Stimulated activated naive CD4-positive, alpha-beta T cell (primary cell): Measurements from ENCODE around the gene MPO.

ENCODE experiments used
- DNase-seq, 6 experiments: peaks; one replicate each; lab custom pipeline; 2025; lab: John Stamatoyannopoulos, UW

The MPO gene

DNA sequence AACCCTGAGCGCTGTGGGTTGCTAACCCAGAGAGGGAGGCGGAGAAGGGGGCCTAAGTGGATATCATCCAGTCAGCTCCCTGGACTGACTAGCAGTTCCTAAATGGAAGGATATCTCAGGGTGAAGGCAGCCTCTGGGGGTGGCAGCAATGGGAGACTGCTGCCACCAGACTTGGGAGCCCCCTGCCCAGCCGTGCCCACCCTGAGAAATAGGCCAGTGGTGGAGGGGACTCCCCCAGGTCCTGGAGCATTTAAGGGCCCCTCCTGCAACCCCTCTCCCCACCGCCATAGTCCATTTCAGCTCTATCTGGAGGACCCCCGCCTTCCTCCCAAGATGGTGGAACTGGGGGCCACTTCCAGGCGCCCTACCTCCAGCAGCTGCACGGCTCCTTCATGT lies 39.4 kb upstream of the MPO start:
- no peak for DNase-seq

DNA sequence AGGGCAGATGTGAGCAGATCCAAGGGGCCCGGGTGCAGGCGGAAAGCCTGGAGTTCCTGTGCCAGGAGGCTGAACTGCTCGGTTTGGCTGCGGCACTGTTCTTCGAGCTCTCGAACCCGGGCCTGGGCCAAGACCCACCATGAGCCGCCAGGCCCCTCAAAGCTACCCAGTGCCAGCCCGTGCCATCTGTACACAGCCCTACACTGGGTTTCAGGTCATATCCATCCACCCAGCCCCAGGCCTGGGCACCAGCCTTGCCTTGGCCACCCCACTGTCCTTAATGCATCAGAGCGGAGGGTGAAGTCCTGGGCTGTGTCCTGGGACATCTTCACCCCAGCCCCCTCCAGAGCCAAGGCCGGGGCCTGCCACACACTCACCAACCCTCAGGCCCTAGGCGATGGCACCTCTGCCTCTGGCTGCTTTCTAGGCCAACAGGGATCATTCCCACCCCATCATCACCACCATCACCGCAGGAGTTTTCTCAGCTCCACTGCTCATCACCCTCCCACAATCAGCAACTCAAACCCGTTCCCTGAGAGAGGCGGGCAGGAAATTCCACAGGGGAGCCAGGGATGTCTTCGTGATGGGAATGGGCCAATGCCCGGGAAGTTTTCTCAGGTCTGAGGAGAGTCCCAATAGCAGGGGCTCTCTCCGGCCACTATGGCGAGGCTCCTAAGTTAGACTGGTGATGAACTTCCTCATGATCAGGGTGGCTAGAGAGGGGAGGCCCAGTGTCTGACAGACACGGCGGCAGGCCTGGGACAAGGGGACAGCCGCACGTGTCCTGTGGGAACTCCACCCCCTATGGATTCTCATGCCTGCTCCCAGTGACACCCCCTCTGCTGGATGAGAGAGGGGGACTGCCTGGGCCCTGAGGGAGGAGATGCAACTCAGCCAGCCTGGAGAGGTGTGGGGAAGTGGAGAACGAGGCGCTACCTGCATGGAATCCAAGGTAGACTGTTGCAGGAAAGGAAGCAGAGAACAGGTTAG lies 38.7 kb upstream of the MPO start:
- no peak for DNase-seq

- no peak for DNase-seq
Observed at GRCh38 chr17:58318627-58319172, 38.0 kb upstream of the MPO start.

- DNase-seq: no peak
Observed at GRCh38 chr17:58318065-58318481, 37.3 kb upstream of the MPO start.

DNA sequence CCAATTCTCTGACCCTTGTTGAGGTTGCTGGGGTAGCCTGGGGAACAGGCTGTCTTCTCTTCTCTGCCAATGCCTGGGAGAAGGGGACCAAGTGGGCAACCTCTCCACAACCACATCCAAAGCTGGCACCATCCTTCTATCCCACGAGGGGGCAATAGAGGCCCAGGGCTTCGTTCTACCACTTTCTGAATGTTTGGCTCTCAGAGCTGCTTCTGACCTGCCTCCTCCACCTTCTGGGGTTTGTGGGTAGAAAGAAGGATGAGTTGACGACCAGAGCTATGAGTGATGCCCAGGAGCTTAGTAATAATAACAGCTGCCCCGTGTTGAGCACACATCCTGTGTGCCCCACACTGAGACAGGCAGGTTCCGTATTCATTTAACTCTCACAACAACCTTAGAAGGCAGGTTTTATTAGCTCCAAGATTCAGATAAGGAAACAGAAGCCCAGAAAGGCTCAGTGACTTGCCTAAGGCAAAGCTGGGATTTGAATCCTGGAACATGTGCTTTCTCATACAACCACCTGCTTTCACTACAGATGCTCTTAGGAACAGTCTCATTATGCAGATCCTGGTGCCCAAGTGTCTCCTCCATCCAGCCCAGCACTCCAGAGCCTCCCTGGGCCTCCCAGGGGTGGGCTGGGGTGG lies 36.8 kb upstream of the MPO start:
- peak; percentile 55 to 78 (median 61) for DNase-seq

DNA sequence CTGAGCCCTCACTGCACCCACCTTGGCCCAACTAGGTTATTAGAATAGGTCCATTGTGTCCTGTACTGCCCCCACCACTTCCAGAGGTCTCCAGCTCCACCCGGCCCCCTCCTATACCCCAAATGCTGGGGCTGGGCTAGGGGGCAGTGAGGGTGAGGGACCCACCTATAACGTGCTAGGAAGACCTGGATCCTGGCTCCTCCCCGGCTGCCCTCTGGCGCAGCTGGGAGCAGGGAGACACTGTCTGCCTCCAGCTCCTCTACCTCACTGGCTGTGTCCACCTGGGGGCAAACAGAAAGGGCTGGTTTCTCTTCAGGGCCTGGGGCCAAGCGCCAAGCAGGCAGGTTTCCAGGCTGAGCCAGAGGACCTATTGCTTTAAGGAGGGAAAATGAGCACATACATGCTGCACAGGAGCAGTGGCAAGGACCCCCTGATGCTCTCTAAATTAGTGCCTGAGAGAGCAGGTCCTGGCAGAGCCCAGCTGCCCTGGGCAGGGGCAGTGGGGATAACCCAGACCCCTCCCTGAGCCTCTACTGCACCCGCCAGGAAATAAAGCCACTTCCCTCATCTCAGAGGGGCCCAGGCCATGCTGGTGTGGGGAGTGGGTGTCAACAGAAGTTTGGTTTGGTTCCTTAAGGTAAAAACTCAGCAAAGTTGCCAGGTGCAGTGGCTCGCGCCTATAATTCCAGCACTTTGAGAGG lies 35.7 kb upstream of the MPO start:
- DNase-seq: no peak

GRCh38 chr17:58315750-58316149 lies 35.0 kb upstream of the MPO start:
- no peak for DNase-seq

DNA sequence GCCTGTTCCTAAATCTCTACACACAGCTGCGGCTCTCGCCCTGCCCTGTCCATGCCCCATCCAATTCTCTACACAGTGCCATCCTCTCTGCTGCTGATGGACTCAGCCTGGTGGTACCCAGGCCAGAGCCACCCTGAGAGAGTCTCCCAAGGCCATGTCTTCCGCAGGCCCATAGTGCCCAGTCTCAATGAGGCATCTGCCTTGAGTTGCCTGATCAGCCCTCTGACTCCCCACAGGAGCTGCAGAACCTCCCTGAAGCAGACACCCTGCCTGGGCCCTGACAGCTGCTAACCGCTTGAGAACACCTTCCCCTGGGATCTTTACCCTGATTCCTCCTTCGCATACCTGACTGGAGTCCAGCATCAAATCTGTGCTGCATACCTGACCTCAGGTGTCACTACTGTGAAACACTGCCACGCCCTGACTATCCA lies 34.6 kb upstream of the MPO start:
- no peak for DNase-seq

DNA sequence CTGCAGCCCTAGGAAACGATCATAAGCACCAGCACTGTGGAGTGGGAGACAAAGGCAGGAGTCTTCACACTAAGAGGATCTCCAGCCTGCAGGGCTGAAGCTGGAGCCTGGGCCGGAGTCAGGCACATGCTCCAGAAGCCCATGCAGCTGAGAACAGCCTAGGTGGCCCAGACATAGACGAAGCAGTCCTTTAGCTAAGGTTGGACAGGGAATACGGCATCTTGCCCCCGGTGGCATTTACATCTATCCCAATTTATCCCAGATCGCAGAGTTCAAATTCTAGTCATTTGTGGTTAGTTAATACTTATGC lies 33.9 kb upstream of the MPO start:
- DNase-seq: no peak

GRCh38 chr17:58313815-58314705 lies 33.3 kb upstream of the MPO start:
- no peak for DNase-seq

GRCh38 chr17:58312829-58313228 lies 32.1 kb upstream of the MPO start:
- no peak for DNase-seq

DNA sequence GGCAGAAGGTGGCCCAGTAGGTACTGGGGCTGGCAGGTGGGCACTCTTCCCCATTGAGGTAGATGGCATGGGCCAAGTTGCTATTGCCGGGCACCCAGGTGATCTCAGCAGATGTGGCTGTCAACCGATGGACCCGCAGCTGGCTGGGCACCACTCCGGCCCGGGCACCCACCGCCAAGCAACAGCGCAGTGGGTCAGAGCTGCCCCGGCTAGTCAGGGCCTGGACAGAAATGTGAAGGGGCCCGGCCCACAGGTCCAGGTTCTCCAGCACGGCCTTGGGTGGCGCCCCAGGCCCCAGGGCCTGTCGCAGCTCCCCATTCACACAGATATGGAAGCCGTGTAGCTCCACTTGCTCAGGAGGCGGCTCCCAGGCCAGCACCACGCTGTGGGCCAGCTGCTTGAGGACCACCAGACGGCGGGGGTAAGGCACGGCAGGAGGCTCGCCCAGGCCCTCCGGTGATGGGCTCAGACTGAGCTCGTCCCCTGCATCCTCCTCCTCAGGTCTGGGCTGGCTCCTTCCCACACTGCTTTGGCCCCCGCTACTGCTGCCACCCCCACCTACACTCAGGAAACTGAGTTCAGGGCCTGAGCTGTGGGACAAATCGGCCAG lies 31.4 kb upstream of the MPO start:
- no peak for DNase-seq

- no peak for DNase-seq
Observed at GRCh38 chr17:58311429-58311894, 30.7 kb upstream of the MPO start.

- DNase-seq: no peak
Observed at GRCh38 chr17:58310511-58311428, 30.0 kb upstream of the MPO start.

DNA sequence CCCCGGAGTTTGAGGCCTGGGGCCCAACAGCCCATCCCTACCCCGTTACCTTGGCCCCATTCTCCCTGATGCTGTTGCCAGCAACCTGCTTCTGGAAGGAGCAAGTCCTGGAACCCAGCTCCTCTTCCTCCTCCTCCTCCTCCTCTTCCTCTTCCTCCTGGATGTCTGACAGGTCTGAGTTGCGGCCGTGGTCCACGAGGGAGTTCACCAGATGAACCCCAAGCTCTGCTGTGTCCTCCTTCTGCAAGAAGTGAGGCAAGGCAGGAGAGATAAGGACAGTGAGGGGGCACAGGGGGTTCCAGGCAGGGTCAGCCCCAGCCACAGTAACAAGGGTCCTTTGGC lies 29.2 kb upstream of the MPO start:
- no peak for DNase-seq

DNA sequence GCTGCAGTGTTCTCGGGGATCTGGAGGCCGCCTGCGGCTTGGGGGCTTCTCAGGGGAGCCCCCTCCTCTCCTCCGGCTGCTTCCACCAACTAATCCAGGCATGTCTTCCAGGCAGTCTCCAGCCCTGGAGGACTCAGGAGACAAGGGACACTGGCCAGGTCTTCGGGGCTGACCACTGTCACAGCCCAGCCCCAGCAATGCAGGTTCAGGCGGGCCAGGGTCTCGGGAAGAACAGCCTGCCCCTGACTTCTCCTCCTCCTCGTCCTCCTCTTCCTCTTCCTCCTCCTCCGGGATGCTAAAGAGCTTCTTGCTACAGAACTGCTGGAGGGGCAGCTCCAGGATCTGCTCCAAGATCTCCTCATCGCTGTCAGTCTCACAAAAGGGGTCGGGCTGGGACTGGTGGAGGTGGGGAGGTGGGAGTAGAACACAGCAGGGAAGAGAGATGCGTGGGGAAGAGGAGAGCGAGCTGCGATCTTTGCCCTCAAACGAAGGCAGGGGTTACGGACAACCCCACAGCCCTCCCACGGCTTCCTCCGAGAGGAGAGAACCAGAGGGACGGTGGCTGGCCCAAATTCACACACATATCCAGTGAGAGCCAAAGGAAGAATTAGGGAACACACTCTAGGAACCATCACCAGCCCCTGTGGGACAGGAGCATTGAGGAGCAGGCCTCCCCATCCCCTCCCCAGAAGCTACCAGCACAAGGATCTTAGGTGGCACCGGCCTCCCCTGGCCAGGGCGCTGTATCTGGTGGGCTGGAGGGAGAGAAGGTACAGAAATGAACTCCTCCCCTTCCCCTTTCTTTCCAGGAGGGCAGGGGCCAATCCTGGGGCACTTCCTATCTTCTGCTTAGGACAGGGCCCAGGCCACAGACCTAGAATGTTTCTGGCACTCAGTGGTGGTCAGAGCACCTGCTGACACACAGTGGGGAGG lies 28.5 kb upstream of the MPO start:
- no peak for DNase-seq

GRCh38 chr17:58308173-58308984 lies 27.6 kb upstream of the MPO start:
- no peak for DNase-seq
